Stomach smooth muscle (tissue), 2 donors: ENCODE measurements around the gene CSF2RB.

Source experiments
- H3K27ac ChIP-seq: one replicate; pipeline ENCODE4 v1.7.0; 2013; ENCODE audit warnings: mild to moderate bottlenecking, low read length, inconsistent platforms
- H3K27me3 ChIP-seq, 2 donors: one replicate each; pipeline ENCODE4 v1.7.0; 2013; ENCODE audit warnings: low read length in 2 of 2; ENCODE audit not compliant: insufficient read depth in 2 of 2, control insufficient read depth in 1 of 2
- H3K36me3 ChIP-seq, 2 donors: one replicate each; pipeline ENCODE4 v1.7.0; 2013; ENCODE audit warnings: low read length in 2 of 2; ENCODE audit not compliant: control insufficient read depth in 2 of 2, insufficient read depth in 2 of 2
- H3K4me1 ChIP-seq: one replicate; pipeline ENCODE4 v1.7.0; 2013; ENCODE audit warnings: low read length; ENCODE audit not compliant: control insufficient read depth, insufficient read depth
- H3K4me3 ChIP-seq, 2 donors: one replicate each; pipeline ENCODE4 v1.7.0; 2013; ENCODE audit warnings: low read length in 2 of 2
- H3K9ac ChIP-seq, 2 donors: one replicate each; pipeline ENCODE4 v1.7.0; 2013; ENCODE audit warnings: low read length in 2 of 2, mild to moderate bottlenecking in 1 of 2
- H3K9me3 ChIP-seq, 2 donors: one replicate each; pipeline ENCODE4 v1.7.0; 2013; ENCODE audit warnings: low read length in 2 of 2; ENCODE audit not compliant: control insufficient read depth in 2 of 2
- donor health status: healthy.
- donor health status: Pancreatic carcinoma.

The CSF2RB gene

GRCh38 chr22:36891646-36892045, 21.8 kb upstream of the CSF2RB start:
- H3K27me3 ChIP-seq: no peaks in the 10 kb centered on the region
- no peak overlapping the region for H3K27ac ChIP-seq
- H3K9me3 ChIP-seq: peaks cover 0 to 5% of the 10 kb centered on the region in 2 donors
- H3K36me3 ChIP-seq: no peaks in the 10 kb centered on the region
- no peaks in the 10 kb centered on the region for H3K4me1 ChIP-seq
- no peak overlapping the region for H3K9ac ChIP-seq
- H3K4me3 ChIP-seq: no peak overlapping the region

DNA sequence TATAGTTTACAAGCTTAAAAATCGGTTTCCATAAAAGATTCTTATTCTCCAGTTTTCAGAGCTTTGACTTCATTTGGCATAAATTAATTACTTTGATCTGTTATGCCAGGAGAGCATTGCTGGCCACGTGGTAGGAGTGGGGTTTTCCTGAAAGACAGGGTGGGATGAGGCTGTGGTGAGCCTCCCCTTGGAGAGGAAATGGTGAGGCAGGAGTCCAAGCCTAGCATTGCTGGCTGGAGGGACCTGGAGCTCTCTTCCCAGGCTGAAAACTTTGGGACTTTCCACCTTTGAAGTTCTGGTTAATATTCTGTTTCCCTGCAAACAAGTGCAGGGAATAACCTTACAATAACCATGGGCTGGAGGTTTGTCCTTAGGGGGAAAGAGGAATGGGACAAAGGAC, 21.1 kb upstream of the CSF2RB start:
- Histone ChIP-seq H3K27me3 (no peaks in the 10 kb centered on the region), H3K36me3 (no peaks in the 10 kb centered on the region), H3K4me1 (no peaks in the 10 kb centered on the region), H3K4me3 (no peak overlapping the region), H3K27ac (no peak overlapping the region), H3K9me3 (peaks cover 0 to 5% of the 10 kb centered on the region in 2 donors), H3K9ac (no peak overlapping the region)

- Histone ChIP-seq H3K4me1 (no peaks in the 10 kb centered on the region), H3K9me3 (peaks cover 0 to 5% of the 10 kb centered on the region in 2 donors), H3K9ac (no peak overlapping the region), H3K27ac (no peak overlapping the region), H3K4me3 (no peak overlapping the region), H3K27me3 (no peaks in the 10 kb centered on the region), H3K36me3 (no peaks in the 10 kb centered on the region)
Measured at GRCh38 chr22:36893262-36893661, 20.2 kb upstream of the CSF2RB start.

GRCh38 chr22:36894266-36894665, 19.2 kb upstream of the CSF2RB start:
- H3K27me3 ChIP-seq: peaks cover 0 to 5% of the 10 kb centered on the region in 2 donors
- H3K9ac ChIP-seq: no peak overlapping the region
- no peak overlapping the region for H3K27ac ChIP-seq
- no peak overlapping the region for H3K4me3 ChIP-seq
- H3K9me3 ChIP-seq: peaks cover 5 to 7% of the 10 kb centered on the region in 2 donors
- no peaks in the 10 kb centered on the region for H3K36me3 ChIP-seq
- H3K4me1 ChIP-seq: no peaks in the 10 kb centered on the region

- no peak overlapping the region for H3K9ac ChIP-seq
- peaks cover 0 to 13% of the 10 kb centered on the region in 2 donors for H3K27me3 ChIP-seq
- no peak overlapping the region for H3K27ac ChIP-seq
- no peaks in the 10 kb centered on the region for H3K36me3 ChIP-seq
- peaks cover 5 to 13% of the 10 kb centered on the region in 2 donors for H3K9me3 ChIP-seq
- H3K4me3 ChIP-seq: no peak overlapping the region
- H3K4me1 ChIP-seq: no peaks in the 10 kb centered on the region
Measured at GRCh38 chr22:36897611-36898010, 15.8 kb upstream of the CSF2RB start.

GRCh38 chr22:36898690-36899089, 14.7 kb upstream of the CSF2RB start:
- Histone ChIP-seq H3K9ac (no peak overlapping the region), H3K36me3 (no peaks in the 10 kb centered on the region), H3K4me1 (no peaks in the 10 kb centered on the region), H3K4me3 (no peak overlapping the region), H3K9me3 (peaks cover 5 to 13% of the 10 kb centered on the region in 2 donors), H3K27me3 (peaks cover 0 to 15% of the 10 kb centered on the region in 2 donors), H3K27ac (no peak overlapping the region)

- H3K9ac ChIP-seq: no peak overlapping the region
- no peaks in the 10 kb centered on the region for H3K4me1 ChIP-seq
- no peak overlapping the region for H3K4me3 ChIP-seq
- no peaks in the 10 kb centered on the region for H3K36me3 ChIP-seq
- H3K27ac ChIP-seq: no peak overlapping the region
- H3K9me3 ChIP-seq: peaks cover 5 to 13% of the 10 kb centered on the region in 2 donors
- peaks cover 0 to 15% of the 10 kb centered on the region in 2 donors for H3K27me3 ChIP-seq
Measured at GRCh38 chr22:36899498-36899897, 13.9 kb upstream of the CSF2RB start.

DNA sequence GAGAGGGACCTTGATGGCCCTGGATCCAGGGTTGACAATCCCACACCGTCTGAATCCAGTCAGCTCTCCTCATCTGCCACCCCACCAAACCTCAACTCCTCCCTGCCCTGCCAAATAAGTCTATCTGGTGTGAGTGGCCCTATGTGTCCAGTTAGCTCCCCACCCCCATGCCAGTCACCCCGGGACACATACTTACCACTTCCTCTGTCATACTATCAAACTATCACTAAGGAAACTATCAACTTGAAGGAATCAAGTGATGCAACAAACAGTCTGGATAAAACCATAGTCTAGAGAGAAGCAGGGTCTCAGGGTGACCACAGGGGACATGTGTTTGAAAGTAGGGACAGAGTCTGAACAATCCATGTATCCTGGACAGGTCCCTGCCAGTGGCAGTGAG, 13.2 kb upstream of the CSF2RB start:
- Histone ChIP-seq H3K4me3 (no peak overlapping the region), H3K4me1 (no peaks in the 10 kb centered on the region), H3K9me3 (peaks cover 5 to 13% of the 10 kb centered on the region in 2 donors), H3K27me3 (peaks cover 2 to 15% of the 10 kb centered on the region in 2 donors), H3K36me3 (no peaks in the 10 kb centered on the region), H3K27ac (no peak overlapping the region), H3K9ac (no peak overlapping the region)

DNA sequence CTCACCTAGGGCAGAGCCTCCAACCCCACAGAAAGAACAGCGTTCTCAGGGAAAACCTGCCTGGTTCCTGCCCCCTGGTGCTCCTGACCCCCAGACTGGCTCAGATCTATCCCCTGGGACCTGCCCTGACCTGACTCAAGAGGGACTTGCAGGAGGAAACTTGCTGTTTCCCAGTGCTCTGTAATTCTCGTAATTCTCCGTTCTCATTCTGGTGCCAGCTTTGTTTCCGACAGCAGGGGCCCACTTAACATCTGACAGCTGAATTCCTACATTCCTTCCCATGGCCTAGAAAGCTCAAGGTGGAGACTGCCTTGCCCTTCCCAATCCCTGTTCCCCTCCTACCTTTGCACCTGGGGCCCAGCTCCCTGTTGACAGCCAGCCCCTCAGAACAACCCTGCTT, 12.5 kb upstream of the CSF2RB start:
- Histone ChIP-seq H3K27ac (no peak overlapping the region), H3K9ac (no peak overlapping the region), H3K4me1 (no peaks in the 10 kb centered on the region), H3K27me3 (peaks cover 5 to 15% of the 10 kb centered on the region in 2 donors), H3K4me3 (no peak overlapping the region), H3K36me3 (no peaks in the 10 kb centered on the region), H3K9me3 (peaks cover 5 to 10% of the 10 kb centered on the region in 2 donors)

GRCh38 chr22:36901411-36902142, 11.9 kb upstream of the CSF2RB start:
- Histone ChIP-seq H3K9me3 (peaks cover 5 to 8% of the 10 kb centered on the region in 2 donors), H3K27me3 (peaks cover 5 to 15% of the 10 kb centered on the region in 2 donors), H3K27ac (no peak overlapping the region), H3K36me3 (no peaks in the 10 kb centered on the region), H3K4me3 (no peak overlapping the region), H3K4me1 (no peaks in the 10 kb centered on the region), H3K9ac (no peak overlapping the region)

- Histone ChIP-seq H3K4me3 (no peak overlapping the region), H3K27me3 (peaks cover 5 to 15% of the 10 kb centered on the region in 2 donors), H3K36me3 (no peaks in the 10 kb centered on the region), H3K27ac (no peak overlapping the region), H3K4me1 (no peaks in the 10 kb centered on the region), H3K9ac (no peak overlapping the region), H3K9me3 (peaks cover 5 to 8% of the 10 kb centered on the region in 2 donors)
Measured at GRCh38 chr22:36902143-36902926, 11.1 kb upstream of the CSF2RB start.
